Spleen (tissue), 11 donors: ENCODE results near the gene TP53BP1. TPM values are rescaled to one million over a fixed set of nuclear protein-coding genes. Genes with fewer than 3 reads are reported as not detected.

Source experiments
- DNase-seq: peaks from one replicate; pipeline ENCODE4 v3.0.0-alpha.2; 2020
- H3K27ac ChIP-seq, 8 donors: fragments of 200-600 bp; sonication (generic) in 7 of 8; 1 replicate in 4 of 8; 2 replicates in 4 of 8; pipeline versions ENCODE4 v1.5.0 to v1.8.0; 2016 to 2021; ENCODE audit warnings: inconsistent platforms in 4 of 8, mild to moderate bottlenecking in 4 of 8, moderate library complexity in 1 of 8
- H3K27me3 ChIP-seq, 7 donors: fragments of 200-600 bp; sonication (generic) in 6 of 7; replicated peaks in 1 of 7; 1 replicate in 4 of 7; 2 replicates in 3 of 7; pipeline versions ENCODE4 v1.5.0 to v1.8.0; 2016 to 2021; ENCODE audit warnings: inconsistent platforms in 3 of 7, mild to moderate bottlenecking in 1 of 7
- H3K36me3 ChIP-seq, 6 donors: fragments of 200-600 bp; sonication (generic) in 5 of 6; 1 replicate in 4 of 6; 2 replicates in 2 of 6; pipeline versions ENCODE4 v1.5.0 to v1.8.0; 2016 to 2021; ENCODE audit warnings: inconsistent platforms in 2 of 6
- H3K4me1 ChIP-seq, 6 donors: fragments of 200-600 bp; sonication (generic) in 5 of 6; 1 replicate in 3 of 6; 2 replicates in 3 of 6; pipeline versions ENCODE4 v1.5.0 to v1.8.0; 2016 to 2021; ENCODE audit warnings: inconsistent platforms in 3 of 6
- H3K4me3 ChIP-seq, 8 donors: fragments of 200-600 bp; sonication (generic) in 7 of 8; 1 replicate in 4 of 8; 2 replicates in 4 of 8; pipeline versions ENCODE4 v1.5.0 to v1.8.0; 2016 to 2021; ENCODE audit warnings: inconsistent platforms in 4 of 8, mild to moderate bottlenecking in 4 of 8, moderate library complexity in 2 of 8
- H3K9me3 ChIP-seq, 8 donors: fragments of 200-600 bp; sonication (generic) in 7 of 8; 1 replicate in 4 of 8; 2 replicates in 4 of 8; pipeline versions ENCODE4 v1.5.0 to v1.8.0; 2016 to 2021; ENCODE audit warnings: inconsistent platforms in 4 of 8
- POLR2A ChIP-seq, 3 donors: fragments of 450-650 bp; IDR thresholded peaks; one replicate each; pipeline ENCODE4 v1.5.1; 2017; ENCODE audit warnings: antibody characterized with exemption in 3 of 3, mild to moderate bottlenecking in 1 of 3
- POLR2AphosphoS5 ChIP-seq, 3 donors: sonication (generic); formaldehyde crosslinking; IDR thresholded peaks; one replicate each; pipeline ENCODE4 v1.5.1; 2017; ENCODE audit warnings: antibody characterized with exemption in 3 of 3
- WGBS, 5 donors: extraction: QIAGEN DNeasy Blood & Tissue Kit in 3 of 5; methylation state at CpG; one replicate each; pipeline versions ENCODE4 v1.1.5 to v1.1.7; 2013 to 2018; 5-methylcytosine and 5-hydroxymethylcytosine counted together
- intact Hi-C: fragments of 100-400 bp; cut with DNase I; formaldehyde crosslinking; loops from one replicate; pipeline ENCODE4 v1.15.0; 2023; ENCODE audit warnings: low total_unique reads
- polyA plus RNA-seq, 3 donors: library from polyadenylated mRNA; stranded (reverse); fragments of 200-250 nt; gene quantifications; one replicate each; pipeline ENCODE4 v1.2.1, GENCODE V29; 2013
- total RNA-seq, 7 donors: library from RNA; depleted of rRNA in 3 of 7; stranded (reverse); fragments of >200 nt in 3 of 7; fragmentation: NEBNext Ultra II Directional in 4 of 7; extraction: Animal tissue kit (Norgen Biotek cat#: 25700) in 4 of 7; gene quantifications; one replicate each; pipeline versions ENCODE4 v1.1.0 to v1.2.1, GENCODE V29; 2016 to 2021
- TF ChIP-seq, protein P1 (sequence below), 11 experiments: fragments of 200-600 bp in 7 of 11; fragments of 450-650 bp in 4 of 11; sonication (generic) in 4 of 11; IDR thresholded peaks in 8 of 11; conservative IDR thresholded peaks in 3 of 11; 1 replicate in 7 of 11; 2 replicates in 4 of 11; pipeline versions ENCODE4 v1.4.0 to v1.8.0; 2016 to 2021; ENCODE audit warnings: antibody characterized with exemption in 11 of 11, inconsistent platforms in 4 of 11, mild to moderate bottlenecking in 1 of 11
- donor health status: healthy with polysubstance abuse.
- donor health status: DM: no; HTN: no; CAD: no; lungs with moderate emphysema.
- donor health status: DM: no; HTN: no; CAD: no.
- donor health status: Bipolar disorder and iron deficiency.
- donor health status: healthy.
- donor health status: DM: no; HTN: no; CAD: no.
- donor health status: DM: yes; HTN: yes; CAD: no.

TP53BP1 gene
- total and polyA plus RNA-seq, 10 donors = 7.2 to 55.4 (median 41.1) TPM

DNA sequence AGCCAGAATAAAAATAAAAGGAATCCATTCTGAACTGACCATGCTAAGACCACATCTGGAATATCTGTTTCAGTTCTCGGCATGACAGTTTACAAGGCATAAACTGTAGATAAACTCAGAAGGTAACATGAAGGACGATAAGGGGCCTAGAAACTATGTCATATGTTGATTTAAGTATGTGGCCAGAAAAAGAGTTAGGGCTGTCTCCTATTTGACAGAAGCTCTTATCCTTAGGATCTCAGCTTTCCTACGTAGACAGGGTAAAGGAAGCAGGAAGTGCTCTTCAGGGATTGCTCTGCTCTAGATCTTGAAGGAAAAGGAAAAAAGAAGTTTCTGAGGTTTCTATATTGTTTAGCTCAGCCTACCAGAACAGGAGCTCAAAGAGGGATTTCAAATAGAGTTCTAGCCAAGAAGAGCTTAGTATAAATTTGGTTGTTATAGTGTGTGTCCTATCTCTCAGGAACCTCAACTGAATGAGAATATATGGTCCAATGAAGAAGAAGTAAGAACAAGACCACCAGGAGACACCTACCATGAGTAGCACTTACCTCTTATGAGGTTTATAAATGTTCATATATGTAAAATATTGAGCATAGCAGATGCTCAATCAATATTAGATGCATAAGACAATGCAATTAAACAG is 59.2 kb downstream of the TP53BP1 start:
- Histone ChIP-seq H3K4me3 (no peak overlapping the region), H3K27me3 (no peaks in the 10 kb centered on the region), H3K36me3 (peaks cover 0 to 94% (median 45%) of the 10 kb centered on the region in 6 donors), H3K9me3 (no peaks in the 10 kb centered on the region), H3K4me1 (peaks cover 0 to 6% (median 0%) of the 10 kb centered on the region in 6 donors), H3K27ac (no peak overlapping the region)
- WGBS, 5 donors = 86 to 95% (median 88%) methylated on average over 3 of the region's 3 CpGs
- no peak for TF ChIP-seq POLR2A (IDR thresholded peaks at IDR 0.05)
- no peak for TF ChIP-seq POLR2AphosphoS5 (IDR thresholded peaks at IDR 0.05)
- TF ChIP-seq, protein P1, sequence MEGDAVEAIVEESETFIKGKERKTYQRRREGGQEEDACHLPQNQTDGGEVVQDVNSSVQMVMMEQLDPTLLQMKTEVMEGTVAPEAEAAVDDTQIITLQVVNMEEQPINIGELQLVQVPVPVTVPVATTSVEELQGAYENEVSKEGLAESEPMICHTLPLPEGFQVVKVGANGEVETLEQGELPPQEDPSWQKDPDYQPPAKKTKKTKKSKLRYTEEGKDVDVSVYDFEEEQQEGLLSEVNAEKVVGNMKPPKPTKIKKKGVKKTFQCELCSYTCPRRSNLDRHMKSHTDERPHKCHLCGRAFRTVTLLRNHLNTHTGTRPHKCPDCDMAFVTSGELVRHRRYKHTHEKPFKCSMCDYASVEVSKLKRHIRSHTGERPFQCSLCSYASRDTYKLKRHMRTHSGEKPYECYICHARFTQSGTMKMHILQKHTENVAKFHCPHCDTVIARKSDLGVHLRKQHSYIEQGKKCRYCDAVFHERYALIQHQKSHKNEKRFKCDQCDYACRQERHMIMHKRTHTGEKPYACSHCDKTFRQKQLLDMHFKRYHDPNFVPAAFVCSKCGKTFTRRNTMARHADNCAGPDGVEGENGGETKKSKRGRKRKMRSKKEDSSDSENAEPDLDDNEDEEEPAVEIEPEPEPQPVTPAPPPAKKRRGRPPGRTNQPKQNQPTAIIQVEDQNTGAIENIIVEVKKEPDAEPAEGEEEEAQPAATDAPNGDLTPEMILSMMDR (IDR thresholded peaks at IDR 0.05 in 8 of 11, conservative IDR thresholded peaks at IDR 0.05 in 3 of 11) = no peak
- intact Hi-C loops = no loop called here
- no peak for DNase-seq

DNA sequence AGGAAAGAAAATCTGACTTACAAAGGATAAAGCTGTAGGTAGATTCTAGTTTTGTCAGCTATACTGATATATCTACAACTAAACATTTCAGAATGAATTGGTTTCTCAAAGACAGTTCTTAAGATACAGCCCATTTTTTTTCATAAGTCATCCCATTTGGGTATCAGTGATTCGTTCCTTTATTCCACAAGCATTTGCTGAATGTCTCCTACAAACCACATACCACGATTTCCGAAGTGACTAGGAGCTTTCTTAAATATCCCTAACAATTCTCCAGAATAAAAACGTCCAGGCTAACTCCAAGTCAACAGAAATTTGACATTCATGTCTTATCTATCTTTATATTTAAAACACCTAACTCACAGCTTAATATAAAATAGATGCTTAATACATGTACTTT is 59.8 kb downstream of the TP53BP1 start:
- Histone ChIP-seq H3K27me3 (no peaks in the 10 kb centered on the region), H3K4me1 (peaks cover 0 to 6% (median 0%) of the 10 kb centered on the region in 6 donors), H3K27ac (no peak overlapping the region), H3K36me3 (peaks cover 0 to 91% (median 45%) of the 10 kb centered on the region in 6 donors), H3K9me3 (no peaks in the 10 kb centered on the region), H3K4me3 (no peak overlapping the region)
- 89 to 94% (median 92%) methylated on average over 4 of the region's 4 CpGs for WGBS, 5 donors
- intact Hi-C loops = no loop called here
- no peak for TF ChIP-seq POLR2A (IDR thresholded peaks at IDR 0.05)
- TF ChIP-seq, protein P1 (IDR thresholded peaks at IDR 0.05 in 8 of 11, conservative IDR thresholded peaks at IDR 0.05 in 3 of 11) = no peak
- no peak for TF ChIP-seq POLR2AphosphoS5 (IDR thresholded peaks at IDR 0.05)
- no peak for DNase-seq

DNA sequence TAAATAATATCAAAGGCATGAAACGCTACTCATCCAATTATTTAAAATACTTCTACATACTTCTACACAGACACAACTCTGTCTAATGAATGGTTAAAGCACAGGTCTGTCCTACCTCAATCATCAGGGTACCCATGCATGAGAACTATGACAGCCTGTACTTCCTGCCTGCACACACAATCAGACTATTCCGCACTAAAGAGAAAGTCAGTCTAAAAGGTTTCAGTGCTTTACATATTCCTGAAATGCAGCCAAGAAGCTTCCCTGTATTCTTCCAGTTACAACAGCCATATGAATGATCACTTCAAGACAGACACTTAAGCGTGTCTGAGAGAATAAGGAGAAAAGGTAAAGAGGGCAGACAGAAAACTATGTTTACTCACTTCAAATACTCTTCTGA is 63.3 kb downstream of the TP53BP1 start:
- peaks cover 0 to 94% (median 52%) of the 10 kb centered on the region in 6 donors for H3K36me3 ChIP-seq
- intact Hi-C loops = no loop called here
- no peaks in the 10 kb centered on the region for H3K9me3 ChIP-seq
- no peaks in the 10 kb centered on the region for H3K27me3 ChIP-seq
- TF ChIP-seq POLR2A (IDR thresholded peaks at IDR 0.05) (no peak), POLR2AphosphoS5 (IDR thresholded peaks at IDR 0.05) (no peak)
- TF ChIP-seq, protein P1 (IDR thresholded peaks at IDR 0.05 in 8 of 11, conservative IDR thresholded peaks at IDR 0.05 in 3 of 11) = no peak
- H3K27ac ChIP-seq = no peak overlapping the region
- WGBS, 5 donors = 56 to 88% (median 79%) methylated on average over 3 of the region's 3 CpGs
- no peak for DNase-seq
- peaks cover 0 to 6% (median 0%) of the 10 kb centered on the region in 6 donors for H3K4me1 ChIP-seq
- H3K4me3 ChIP-seq = no peak overlapping the region

DNA sequence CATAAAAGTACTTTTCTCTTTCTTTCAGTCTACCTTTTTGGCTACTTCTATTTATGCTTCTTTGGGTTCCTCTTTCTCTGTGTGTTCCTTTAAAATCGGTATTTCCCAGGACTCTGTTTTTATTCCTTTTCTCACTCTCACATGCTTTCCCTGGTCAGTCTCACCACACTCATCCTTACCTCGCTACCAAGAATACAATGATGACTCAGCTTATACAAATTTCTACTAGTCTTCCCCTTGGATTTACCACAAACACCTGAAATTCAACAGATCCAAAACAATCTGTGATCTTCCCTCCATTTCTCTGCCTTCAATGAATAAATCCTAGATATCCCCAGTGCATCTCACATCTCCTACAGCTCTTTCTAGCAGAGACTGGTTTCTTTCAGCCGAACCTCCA is 69.2 kb downstream of the TP53BP1 start:
- Histone ChIP-seq H3K27me3 (no peaks in the 10 kb centered on the region), H3K4me1 (no peaks in the 10 kb centered on the region), H3K36me3 (peaks cover 0 to 97% (median 69%) of the 10 kb centered on the region in 6 donors), H3K9me3 (no peaks in the 10 kb centered on the region), H3K27ac (no peak overlapping the region), H3K4me3 (no peak overlapping the region)
- TF ChIP-seq POLR2A (IDR thresholded peaks at IDR 0.05) (no peak), POLR2AphosphoS5 (IDR thresholded peaks at IDR 0.05) (no peak)
- TF ChIP-seq, protein P1 (IDR thresholded peaks at IDR 0.05 in 8 of 11, conservative IDR thresholded peaks at IDR 0.05 in 3 of 11) = no peak
- intact Hi-C loops = no loop called here
- DNase-seq = no peak
- 91 to 94% (median 93%) methylated on average over 3 of the region's 3 CpGs for WGBS, 5 donors
